ENCODE measurements around the gene IL4I1.

The IL4I1 gene

DNA sequence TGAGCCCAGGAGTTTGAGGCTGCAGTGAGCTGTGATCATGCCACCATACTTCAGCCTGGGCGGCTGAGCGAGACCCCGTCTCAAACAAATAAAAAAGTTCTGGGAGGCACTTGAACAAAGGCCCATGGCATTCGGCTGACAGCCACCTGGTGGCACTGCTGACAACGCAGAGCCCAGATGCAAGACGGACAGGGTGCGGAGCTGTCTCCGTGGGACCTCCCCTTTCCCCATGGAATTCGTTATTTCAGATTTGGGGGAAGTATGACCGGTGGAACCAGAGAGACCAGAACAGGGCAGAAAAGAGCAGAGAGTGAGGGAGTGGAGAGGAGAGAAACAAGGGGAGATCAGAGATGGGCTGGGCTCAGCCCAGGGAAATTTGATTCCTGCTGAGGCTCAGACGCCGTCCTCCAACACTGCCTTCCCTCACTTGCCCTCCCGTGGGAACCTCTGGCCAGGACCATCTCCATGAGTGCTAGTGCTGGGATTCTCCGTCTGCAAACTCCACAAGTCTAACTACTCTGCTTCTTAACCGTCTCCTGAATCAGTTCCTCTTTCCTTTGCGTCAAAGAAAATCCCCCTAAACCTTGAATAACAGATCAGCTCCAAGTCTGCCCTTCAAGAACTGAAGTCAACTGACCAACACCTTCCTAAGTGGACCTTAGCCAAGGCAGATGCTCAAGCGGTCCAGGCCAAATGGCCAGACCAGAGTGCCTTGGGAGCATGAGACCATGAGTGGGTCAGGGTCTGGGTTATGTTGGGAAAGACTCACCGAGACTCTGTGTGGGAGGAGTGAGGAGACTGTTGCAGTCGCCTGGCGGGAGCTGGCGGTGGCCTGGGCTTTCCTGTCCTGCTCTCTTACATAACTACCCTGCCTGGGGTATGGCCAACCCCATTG lies 20.4 kb upstream of the IL4I1 start:
- DNase-seq, result no peak
- TF ChIP-seq GATA1 (IDR thresholded peaks at IDR 0.05; ENCODE audit: low read depth, low read length) (no peak), POLR2A (IDR thresholded peaks at IDR 0.05; ENCODE audit: low read length) (no peak)

DNA sequence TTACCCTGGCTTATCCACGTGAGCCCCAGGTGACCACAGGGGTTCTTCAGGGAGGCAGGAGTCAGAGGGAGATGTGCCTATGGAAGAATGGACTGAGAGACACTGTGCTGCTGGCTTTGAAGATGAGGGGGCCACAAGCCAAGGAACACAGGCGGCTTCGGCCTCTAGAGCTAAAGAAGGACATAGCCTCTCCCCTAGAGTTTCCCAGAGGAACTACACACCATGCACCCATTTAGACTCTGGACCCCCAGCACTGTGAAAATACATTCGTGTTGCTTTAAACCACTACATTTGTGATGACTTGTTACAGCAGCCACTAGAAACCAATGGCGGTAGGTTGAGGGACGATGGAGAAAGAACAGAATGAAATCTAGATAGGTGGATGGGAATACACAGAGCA lies 18.6 kb upstream of the IL4I1 start:
- DNase-seq, result no peak
- no peak for TF ChIP-seq POLR2A (IDR thresholded peaks at IDR 0.05; ENCODE audit: low read length)
- TF ChIP-seq GATA1 (IDR thresholded peaks at IDR 0.05; ENCODE audit: low read depth, low read length), result no peak

DNA sequence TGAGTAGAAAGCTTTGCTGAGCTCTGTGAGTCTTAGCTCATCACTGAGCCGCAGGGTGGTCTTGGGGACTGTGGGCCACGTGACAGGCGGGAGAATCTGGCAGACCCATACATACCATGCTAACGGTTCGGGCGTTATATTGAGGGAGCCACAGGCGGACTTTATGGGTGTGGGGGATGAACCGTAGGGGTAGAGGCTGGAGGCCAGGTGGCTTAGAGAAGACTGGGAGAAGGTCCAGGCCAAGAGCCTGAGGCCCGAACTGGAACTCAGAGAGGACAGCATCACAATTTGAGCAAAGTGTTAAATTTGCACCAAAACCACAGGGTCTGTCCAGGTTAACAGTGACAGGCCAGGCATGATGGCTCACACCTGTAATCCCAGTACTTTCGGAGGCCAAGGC lies 17.0 kb upstream of the IL4I1 start:
- TF ChIP-seq GATA1 (IDR thresholded peaks at IDR 0.05; ENCODE audit: low read depth, low read length), result no peak
- no peak for DNase-seq

DNA sequence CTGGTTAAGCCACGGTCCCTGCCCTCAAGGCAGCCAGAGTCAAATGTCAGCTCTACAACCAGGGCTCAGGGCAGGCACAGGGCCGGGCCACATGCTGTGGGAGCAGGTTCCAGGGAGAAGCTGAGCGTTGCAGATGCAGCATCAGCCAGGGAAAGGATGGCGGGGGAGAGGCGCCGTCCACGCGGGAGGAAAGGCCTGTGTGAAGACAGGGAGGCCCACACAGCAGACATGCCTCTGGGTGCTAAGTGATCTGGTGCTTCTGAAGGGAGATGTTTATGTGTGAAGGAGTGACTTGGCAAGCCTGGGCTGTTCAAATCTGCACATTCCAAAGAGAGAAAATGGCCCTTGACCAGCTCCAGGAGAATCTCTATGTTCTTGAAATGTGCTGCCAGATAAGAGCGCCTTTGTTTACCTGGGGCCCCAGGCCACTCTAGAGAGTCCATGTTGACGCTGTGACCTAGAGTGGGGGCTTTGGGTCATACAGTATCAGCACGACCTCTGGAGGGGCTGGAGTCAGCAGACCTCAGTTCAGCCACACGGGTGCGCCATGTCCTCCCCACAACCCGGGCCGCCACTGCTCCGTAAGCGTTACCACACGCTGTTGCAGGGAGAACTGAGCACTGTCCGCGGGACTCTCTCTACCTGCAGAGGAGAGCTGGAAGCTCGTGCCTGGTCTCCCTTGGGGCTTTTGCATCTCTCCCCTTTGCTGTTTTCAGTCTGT lies 16.4 kb upstream of the IL4I1 start:
- no peak for DNase-seq
- TF ChIP-seq POLR2A (IDR thresholded peaks at IDR 0.05; ENCODE audit: low read length), result no peak
- no peak for TF ChIP-seq GATA1 (IDR thresholded peaks at IDR 0.05; ENCODE audit: low read depth, low read length)

DNA sequence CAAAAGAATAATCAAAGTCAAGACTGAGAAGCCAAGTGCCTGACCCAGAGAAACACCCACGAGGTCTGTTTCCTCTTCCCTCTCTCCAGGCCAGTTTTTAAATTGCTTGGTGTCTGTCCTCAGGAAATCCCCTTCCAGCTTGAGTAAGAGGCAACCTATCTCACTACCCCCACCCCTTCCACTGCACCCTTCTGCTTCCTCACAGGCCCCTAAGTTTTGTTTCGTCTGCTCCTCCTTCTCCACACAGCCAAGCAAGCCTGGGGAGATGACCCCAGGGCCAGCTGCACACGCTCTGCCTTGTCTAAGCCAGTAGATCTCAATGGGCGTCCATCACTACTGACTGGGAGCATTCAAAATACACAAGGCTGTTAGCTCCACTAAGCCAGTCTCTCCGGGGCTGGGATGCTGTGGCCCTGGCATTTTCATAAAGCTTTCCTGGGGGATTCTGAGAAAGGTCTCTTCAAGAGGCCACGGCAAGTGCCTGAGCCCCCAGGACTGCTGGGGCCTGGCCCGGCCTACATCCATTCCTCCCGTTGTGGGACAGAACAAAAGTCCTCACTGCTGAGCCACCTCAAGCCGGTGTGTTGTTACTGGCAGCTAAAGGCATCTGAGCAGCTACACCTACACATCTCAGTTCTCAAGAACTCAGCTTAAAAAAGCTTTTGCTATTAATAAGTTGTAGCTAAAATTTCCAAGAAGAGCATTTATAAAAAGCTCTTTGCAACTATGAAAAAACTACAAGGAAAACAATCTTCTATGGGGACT lies 14.9 kb upstream of the IL4I1 start:
- no peak for DNase-seq

DNA sequence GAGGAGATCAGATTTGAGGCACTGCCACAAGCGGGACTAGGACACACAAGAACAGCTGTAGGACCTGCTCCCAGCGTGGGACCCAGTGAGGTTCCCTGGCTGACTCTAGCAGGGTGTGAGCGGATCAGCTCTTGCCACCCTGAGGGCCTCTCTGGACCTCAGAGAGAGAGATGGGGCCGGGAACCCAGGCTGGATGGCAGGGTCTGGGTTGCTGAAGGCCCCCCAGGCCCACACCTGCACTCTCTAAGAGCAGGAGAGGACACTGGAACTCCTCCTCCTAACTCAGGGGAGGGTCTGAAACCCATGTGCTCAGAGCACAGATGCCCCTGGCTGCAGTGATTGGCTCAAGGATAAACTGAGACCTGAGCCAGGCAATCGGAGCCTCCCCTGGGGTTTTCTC lies 13.5 kb upstream of the IL4I1 start:
- DNase-seq, result no peak
- TF ChIP-seq GATA1 (IDR thresholded peaks at IDR 0.05; ENCODE audit: low read depth, low read length), result no peak

More for the DNA sequence above, 14.9 kb upstream of the IL4I1 start:
- no peak for TF ChIP-seq GATA1 (IDR thresholded peaks at IDR 0.05; ENCODE audit: low read depth, low read length)
- TF ChIP-seq POLR2A (IDR thresholded peaks at IDR 0.05; ENCODE audit: low read length), result no peak

DNA sequence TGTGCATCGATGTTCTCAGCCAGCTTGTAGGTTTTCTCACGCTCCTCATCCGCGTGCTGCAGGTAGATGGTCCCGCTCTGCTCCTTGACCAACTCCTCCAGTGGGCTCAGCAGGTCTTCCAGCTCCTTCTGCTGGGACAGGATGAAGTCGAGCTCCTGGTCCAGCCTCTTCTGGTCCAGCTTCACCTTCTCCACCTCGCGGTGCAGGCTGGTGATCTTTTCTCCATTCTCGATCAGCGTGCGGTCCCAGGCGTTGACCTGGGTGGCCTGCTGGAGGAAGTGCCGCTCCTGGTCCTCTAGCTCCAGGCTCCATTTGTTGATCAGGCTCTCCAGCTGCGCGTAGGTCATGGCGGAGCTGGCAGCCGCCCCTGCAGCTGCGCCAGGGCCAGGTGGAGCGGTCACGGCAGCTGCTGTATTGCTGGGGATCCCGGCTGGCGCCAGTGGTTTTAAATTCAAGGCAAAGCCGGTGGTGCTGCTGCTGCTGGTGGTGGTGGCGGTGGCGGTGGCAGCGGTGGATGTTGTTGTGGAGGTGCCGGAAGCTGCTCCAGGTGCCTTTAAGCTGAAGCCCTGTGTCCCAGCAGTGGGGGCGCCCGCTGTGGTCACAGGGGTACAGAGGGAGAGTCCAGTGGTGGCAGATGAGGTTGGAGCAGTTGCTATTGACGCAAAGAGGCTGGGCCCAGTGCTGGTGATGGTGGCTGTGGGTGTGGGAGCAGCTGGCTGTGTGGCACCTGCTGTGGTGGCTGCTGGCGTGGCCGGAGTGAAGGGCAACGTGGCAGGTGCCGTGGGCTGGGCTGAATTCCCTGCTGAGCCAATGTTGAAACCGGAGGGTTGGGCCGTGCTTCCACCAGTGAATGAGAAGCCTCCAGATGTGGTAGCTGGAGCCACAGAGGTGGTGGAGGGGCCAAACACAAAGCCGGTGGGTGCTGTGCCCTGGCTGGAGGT lies 12.1 kb upstream of the IL4I1 start:
- TF ChIP-seq POLR2A (IDR thresholded peaks at IDR 0.05; ENCODE audit: low read length), result no peak
- no peak for TF ChIP-seq GATA1 (IDR thresholded peaks at IDR 0.05; ENCODE audit: low read depth, low read length)
- no peak for DNase-seq

DNA sequence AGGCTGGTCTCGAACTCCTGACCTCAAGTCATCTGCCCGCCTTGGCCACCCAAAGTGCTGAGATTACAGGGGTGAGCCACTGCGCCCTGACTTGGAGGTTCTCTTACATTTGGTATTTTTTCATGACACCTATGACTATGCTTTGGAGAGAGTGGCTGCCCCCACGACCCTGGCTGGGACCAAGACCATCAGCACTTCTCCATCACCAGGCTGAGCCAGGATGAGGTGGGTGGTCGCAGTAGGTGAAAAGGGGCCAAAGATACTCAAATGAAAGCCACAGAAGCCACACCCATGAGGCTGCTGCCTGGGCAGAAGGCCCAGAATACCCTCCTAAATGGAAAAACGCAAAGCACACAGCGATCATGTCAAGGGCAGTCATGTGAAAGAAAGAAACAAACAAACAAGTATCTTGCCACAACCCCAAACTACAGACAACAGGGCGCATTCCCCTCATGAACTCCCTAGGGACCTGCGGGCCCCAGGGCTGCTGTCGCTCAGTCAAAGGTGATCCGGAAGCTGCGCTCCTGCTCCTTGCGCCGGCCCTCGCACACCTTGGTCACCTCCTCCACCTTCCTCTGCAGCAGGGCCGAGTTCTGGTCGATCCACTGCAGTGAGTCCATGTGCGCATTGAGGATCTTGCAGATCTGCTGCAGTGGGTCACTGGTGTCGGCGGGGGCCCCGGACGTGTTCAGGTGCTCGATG lies 11.2 kb upstream of the IL4I1 start:
- no peak for DNase-seq
- TF ChIP-seq POLR2A (IDR thresholded peaks at IDR 0.05; ENCODE audit: low read length), result no peak
- TF ChIP-seq GATA1 (IDR thresholded peaks at IDR 0.05; ENCODE audit: low read depth, low read length), result no peak

DNA sequence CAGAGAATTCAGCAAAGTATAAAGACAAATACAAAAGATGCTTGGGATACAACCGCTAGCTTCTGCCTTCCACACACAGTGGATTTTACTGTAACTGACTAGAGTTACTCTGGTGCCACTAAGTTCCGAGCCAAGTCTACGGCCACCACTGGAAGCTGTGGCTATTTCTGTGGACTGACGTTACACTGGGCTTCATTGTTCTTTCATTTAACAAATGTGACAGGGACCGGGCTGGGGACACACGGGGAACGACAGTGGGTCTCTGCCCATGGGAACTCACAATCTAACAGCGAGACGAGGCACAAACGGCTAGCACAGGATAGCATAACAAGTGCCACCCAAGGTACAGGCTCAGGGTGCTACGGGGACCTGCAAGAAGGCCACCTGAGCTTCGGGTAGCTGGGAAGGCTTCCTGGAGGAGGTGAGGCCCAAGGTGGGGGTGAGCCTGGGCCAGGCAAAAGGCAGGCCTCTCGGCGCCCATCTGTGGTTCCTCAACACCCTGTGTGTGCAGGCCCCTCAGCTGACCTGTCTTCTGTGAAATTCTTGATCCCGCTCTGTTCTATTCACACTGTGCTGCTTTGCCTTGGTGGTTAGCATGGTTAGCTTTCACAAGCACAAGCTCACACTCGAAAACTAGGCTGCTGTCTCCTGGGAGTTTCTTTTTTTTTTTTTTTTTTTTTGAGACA lies 10.3 kb upstream of the IL4I1 start:
- DNase-seq, result no peak
- TF ChIP-seq POLR2A (IDR thresholded peaks at IDR 0.05; ENCODE audit: low read length) (no peak), GATA1 (IDR thresholded peaks at IDR 0.05; ENCODE audit: low read depth, low read length) (no peak)

DNA sequence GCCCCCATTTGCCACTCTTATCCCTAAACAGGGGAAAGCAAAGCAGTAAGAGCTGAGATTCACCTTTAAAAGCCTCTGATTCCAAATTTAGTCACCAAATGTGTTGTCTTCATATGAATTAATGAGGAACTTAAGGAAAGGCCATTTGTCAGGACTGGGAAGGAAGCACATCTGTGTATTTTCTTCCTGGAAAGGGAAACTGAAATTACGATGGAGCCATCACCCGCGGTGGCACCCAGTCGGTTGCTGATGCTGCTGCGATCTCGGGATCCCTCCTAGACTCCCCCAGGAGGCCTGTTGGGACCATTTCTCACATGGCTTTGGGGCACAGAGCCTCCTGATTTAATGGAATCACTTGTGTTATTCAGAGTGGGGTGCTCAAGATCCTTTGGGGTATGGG lies 7.4 kb upstream of the IL4I1 start:
- no peak for DNase-seq
- no peak for TF ChIP-seq POLR2A (IDR thresholded peaks at IDR 0.05; ENCODE audit: low read length)
- no peak for TF ChIP-seq GATA1 (IDR thresholded peaks at IDR 0.05; ENCODE audit: low read depth, low read length)

DNA sequence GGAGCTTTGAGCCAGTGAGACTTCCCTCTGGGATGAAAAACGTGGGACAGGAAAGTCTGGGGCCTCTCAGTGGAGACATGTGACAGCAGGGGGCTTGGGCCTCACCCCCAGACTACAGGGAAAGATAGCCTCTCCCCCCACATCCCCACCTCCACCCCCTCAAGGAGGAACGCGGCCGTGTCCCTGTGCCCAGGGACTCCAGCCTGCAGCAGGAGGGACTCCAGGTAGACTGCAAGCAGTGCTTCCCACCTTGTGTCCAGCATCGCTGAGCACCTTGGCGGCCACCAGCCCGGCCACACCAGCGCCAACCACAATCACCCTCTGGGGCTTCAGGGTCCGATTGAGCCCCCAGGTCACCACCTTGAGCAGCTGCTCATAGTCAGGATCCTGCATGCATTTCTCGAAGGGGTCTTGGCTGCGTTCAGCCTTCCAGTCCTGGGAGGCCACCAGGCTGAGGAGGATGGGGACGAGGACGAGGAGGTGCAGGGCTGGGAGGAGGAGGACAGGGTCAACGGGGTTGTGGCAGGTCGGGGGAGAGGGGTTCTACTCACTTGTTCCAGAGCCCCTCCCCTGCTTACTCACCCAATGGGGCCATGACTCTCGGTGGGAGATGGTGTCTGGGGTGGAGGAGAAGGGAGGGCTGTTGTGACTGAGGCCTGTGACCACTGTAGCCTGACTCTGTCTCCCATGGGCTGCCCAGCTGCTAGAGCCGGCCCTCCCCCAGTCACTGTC lies 955 bp downstream of the IL4I1 start:
- no peak for TF ChIP-seq GATA1 (IDR thresholded peaks at IDR 0.05; ENCODE audit: low read depth, low read length)
- TF ChIP-seq POLR2A (IDR thresholded peaks at IDR 0.05; ENCODE audit: low read length), result no peak
- DNase-seq, result no peak
